Thoracic aorta (tissue), 2 donors: ENCODE measurements around the gene SELENOW. TPM values are rescaled to one million over a fixed set of nuclear protein-coding genes. Genes with fewer than 3 reads are reported as not detected.

Experiments used
- ATAC-seq: fragments of 150-250 bp; one replicate; pipeline ENCODE4 v1.8.0; 2017; ENCODE audit warnings: low read depth; ENCODE audit not compliant: insufficient number of reproducible peaks, low FRiP score
- DNase-seq: peaks from one replicate; pipeline ENCODE4 v3.0.0-alpha.2; 2020; ENCODE audit warnings: low spot score
- H3K27ac ChIP-seq, 2 donors: fragments of 200-600 bp; sonication (generic); 1 replicate in 1 of 2; 2 replicates in 1 of 2; pipeline ENCODE4 v1.5.1; 2016; ENCODE audit warnings: mild to moderate bottlenecking in 2 of 2, moderate library complexity in 2 of 2
- H3K27me3 ChIP-seq: fragments of 200-600 bp; sonication (generic); replicated peaks from 2 replicates; pipeline ENCODE4 v1.6.0; 2016; ENCODE audit warnings: mild to moderate bottlenecking; ENCODE audit not compliant: insufficient read depth
- H3K36me3 ChIP-seq: fragments of 200-600 bp; sonication (generic); one replicate; pipeline ENCODE4 v1.5.1; 2016
- H3K4me1 ChIP-seq, 2 donors: fragments of 200-600 bp; sonication (generic); 1 replicate in 1 of 2; 2 replicates in 1 of 2; pipeline versions ENCODE4 v1.5.1 to v1.6.0; 2016; ENCODE audit warnings: low read depth in 2 of 2, mild to moderate bottlenecking in 1 of 2; ENCODE audit not compliant: control insufficient read depth in 1 of 2
- H3K4me3 ChIP-seq: fragments of 200-600 bp; sonication (generic); 2 replicates; pipeline ENCODE4 v1.5.1; 2016; ENCODE audit warnings: mild to moderate bottlenecking
- H3K9me3 ChIP-seq: fragments of 200-600 bp; sonication (generic); 2 replicates; pipeline ENCODE4 v1.5.1; 2016
- total RNA-seq, 2 donors: library from RNA; depleted of rRNA; stranded (reverse); fragments of >200 nt; gene quantifications; one replicate each; pipeline versions ENCODE4 v1.1.0 to v1.2.3, GENCODE V29; 2016
- TF ChIP-seq, protein P1 (sequence below): fragments of 200-600 bp; sonication (generic); IDR thresholded peaks from one replicate; pipeline ENCODE4 v1.5.1; 2019; ENCODE audit warnings: antibody characterized with exemption

SELENOW gene
- total RNA-seq, 2 donors from 2014 or later = 504 to 1,102 TPM

DNA sequence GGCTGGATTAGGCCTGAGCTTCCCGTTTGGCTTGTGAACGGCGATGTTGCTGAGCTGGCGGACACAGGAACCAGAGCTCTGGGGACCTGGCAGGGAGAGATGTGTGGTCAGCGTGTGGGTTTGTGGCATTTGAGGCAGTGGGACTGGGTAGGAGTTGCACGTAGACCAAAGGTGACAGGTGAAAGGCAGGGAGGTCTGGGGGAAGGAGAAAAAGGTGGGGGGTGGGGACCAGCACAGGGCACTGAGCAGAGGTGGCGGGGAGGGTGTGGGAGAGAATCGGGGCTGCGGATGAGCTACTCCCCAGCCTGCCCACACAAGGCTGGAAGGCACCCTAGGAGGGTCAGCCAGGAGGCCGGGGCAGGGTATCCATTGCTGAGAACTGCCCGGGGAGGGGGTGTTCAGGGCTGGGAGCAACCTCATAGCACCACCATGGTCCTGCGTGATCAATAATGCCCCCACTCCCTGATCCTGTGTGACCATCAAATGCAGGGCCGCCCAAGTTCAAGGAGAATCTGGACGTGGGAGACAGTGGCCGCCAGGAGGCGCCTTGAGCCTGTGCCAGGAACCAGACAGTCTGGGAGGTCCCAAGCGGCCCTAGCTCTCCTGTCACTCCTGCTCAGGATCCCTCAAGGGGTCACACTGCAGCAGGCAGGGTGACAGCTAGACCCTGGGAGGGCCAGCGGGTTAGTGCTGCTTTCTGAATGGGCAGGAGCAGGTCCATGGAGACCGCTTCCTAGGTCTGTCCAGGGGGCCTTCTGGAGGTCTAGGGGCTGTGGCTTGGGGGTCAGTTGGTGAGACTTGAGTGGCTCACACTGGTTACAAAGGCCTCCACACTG, 12.8 kb upstream of the SELENOW start:
- TF ChIP-seq, protein P1, sequence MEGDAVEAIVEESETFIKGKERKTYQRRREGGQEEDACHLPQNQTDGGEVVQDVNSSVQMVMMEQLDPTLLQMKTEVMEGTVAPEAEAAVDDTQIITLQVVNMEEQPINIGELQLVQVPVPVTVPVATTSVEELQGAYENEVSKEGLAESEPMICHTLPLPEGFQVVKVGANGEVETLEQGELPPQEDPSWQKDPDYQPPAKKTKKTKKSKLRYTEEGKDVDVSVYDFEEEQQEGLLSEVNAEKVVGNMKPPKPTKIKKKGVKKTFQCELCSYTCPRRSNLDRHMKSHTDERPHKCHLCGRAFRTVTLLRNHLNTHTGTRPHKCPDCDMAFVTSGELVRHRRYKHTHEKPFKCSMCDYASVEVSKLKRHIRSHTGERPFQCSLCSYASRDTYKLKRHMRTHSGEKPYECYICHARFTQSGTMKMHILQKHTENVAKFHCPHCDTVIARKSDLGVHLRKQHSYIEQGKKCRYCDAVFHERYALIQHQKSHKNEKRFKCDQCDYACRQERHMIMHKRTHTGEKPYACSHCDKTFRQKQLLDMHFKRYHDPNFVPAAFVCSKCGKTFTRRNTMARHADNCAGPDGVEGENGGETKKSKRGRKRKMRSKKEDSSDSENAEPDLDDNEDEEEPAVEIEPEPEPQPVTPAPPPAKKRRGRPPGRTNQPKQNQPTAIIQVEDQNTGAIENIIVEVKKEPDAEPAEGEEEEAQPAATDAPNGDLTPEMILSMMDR = peak; percentile 79
- ATAC-seq (no peak), DNase-seq (no peak)
- Histone ChIP-seq H3K4me3 (no peak overlapping the region), H3K36me3 (no peaks in the 10 kb centered on the region), H3K9me3 (no peaks in the 10 kb centered on the region), H3K27me3 (no peaks in the 10 kb centered on the region), H3K27ac (no peak overlapping the region), H3K4me1 (no peaks in the 10 kb centered on the region)

DNA sequence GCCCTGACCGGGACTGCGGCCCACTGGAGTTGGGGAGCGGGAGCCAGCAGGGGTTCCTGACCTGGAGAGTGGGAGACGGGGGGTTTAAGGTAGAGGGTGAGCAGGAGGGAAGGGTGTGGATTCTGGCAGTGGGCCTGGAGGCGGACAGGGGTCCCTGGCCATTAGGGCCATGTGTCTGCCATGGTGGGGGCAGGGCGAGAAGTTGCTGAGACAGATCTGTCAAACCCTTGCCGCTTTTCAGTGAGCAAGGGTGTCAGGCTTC, 12.2 kb upstream of the SELENOW start:
- Histone ChIP-seq H3K27me3 (no peaks in the 10 kb centered on the region), H3K4me1 (no peaks in the 10 kb centered on the region), H3K4me3 (no peak overlapping the region), H3K9me3 (no peaks in the 10 kb centered on the region), H3K27ac (no peak overlapping the region), H3K36me3 (no peaks in the 10 kb centered on the region)
- no peak for DNase-seq
- ATAC-seq = no peak
- TF ChIP-seq, protein P1 = no peak

DNA sequence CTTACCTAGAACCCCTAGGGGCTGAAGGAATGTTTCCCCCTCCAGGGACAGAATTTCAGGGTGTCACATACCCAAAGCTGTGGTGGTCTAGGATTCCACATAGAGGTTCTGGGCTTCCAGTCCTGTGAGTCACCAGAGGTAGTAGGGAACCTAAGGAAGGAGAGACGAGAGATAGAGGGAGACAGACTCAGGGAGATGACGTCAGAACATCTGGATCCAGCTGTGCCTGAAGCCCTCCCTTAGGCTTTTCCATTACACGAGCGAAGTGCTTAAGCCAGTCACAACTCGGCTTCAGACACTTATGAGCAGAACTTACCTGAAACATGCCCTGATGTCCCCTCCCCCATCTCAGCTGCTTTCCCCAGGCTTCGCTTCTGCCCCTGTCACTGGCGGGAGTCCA, 11.8 kb upstream of the SELENOW start:
- Histone ChIP-seq H3K27me3 (no peaks in the 10 kb centered on the region), H3K36me3 (no peaks in the 10 kb centered on the region), H3K4me1 (no peaks in the 10 kb centered on the region), H3K4me3 (no peak overlapping the region), H3K9me3 (no peaks in the 10 kb centered on the region), H3K27ac (no peak overlapping the region)
- TF ChIP-seq, protein P1 = no peak
- ATAC-seq (no peak), DNase-seq (no peak)

DNA sequence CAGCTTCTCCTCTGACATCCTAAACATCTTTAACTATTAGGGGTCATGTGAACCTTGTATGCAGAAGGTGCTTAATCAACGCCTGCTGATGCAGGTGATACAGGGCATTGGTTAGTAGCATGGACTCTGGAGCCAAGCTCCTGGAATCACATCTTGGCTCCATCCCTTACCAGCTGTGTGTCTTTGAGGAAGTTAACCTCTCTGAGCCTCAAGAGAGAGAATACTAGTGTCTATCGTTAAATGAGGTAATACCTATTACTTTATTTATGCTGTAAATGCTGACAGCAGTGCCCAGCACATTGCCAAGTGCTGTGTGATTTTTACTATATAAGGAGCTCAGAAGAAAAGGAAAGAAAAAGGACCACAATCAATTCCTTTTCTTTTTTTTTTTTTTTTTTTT, 11.2 kb upstream of the SELENOW start:
- Histone ChIP-seq H3K27me3 (no peaks in the 10 kb centered on the region), H3K9me3 (no peaks in the 10 kb centered on the region), H3K4me3 (no peak overlapping the region), H3K4me1 (no peaks in the 10 kb centered on the region), H3K27ac (no peak overlapping the region), H3K36me3 (no peaks in the 10 kb centered on the region)
- DNase-seq (no peak), ATAC-seq (no peak)
- TF ChIP-seq, protein P1 = no peak

DNA sequence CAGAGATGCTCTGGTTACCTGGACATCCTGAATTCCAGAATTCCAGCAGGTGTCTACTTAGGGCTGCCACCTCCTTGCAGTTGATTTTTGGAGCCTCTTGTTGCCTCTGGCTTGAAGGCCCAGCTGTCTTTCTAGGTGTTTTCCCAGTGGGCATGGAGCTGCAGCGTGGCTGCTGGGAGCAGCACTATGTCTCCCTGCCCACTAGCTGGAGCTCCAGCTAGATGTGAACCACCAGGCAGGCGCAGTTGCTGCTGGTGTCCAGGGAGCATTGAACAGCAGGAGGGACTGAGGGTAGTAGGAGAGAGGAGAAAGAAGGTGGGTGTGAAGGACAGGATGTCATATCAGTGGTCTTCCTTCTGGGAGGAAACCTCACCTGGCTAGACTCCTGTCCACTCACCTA, 9.9 kb upstream of the SELENOW start:
- Histone ChIP-seq H3K4me3 (no peak overlapping the region), H3K4me1 (no peaks in the 10 kb centered on the region), H3K27me3 (no peaks in the 10 kb centered on the region), H3K27ac (no peak overlapping the region), H3K9me3 (no peaks in the 10 kb centered on the region), H3K36me3 (no peaks in the 10 kb centered on the region)
- TF ChIP-seq, protein P1 = no peak
- no peak for ATAC-seq
- no peak for DNase-seq
